Ovary (tissue), 3 donors: ENCODE data around the gene GFER.

Experiments used
- EP300 ChIP-seq: sonication (generic); formaldehyde crosslinking; IDR thresholded peaks from one replicate; pipeline ENCODE4 v1.6.1; 2017; ENCODE audit warnings: antibody characterized with exemption
- POLR2A ChIP-seq: fragments of 450-650 bp; IDR thresholded peaks from one replicate; pipeline ENCODE4 v1.6.1; 2017; ENCODE audit warnings: antibody characterized with exemption, mild to moderate bottlenecking, moderate library complexity
- TF ChIP-seq, protein P1 (sequence below), 3 donors: fragments of 450-650 bp in 2 of 3; fragments of 200-600 bp in 1 of 3; IDR thresholded peaks; one replicate each; pipeline versions ENCODE4 v1.5.1 to v1.8.0; 2016 to 2022; ENCODE audit warnings: antibody characterized with exemption in 3 of 3, mild to moderate bottlenecking in 1 of 3
- donor health status: DM: no; HTN: no; CAD: no.

DNA sequence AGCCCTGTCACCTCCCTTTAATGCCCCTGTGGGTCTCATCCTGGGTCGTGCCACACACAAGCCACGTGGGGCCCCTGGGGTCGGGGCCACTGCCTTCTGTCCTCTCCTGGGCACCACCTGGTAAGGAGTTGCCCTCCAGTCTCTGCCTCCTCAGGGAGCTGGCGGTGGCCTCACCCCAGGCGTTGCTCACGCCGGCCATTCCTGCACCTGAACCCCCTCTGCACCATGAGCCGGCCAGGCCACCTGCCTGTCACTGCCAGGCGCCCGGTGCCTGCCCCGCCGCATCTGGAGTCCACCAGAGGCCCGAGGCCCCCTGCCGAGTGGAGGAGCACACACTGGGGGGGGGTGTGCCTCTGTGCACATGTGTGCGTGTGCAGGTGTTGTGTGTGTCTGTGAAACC is 53.1 kb downstream of the GFER start:
- TF ChIP-seq, protein P1, sequence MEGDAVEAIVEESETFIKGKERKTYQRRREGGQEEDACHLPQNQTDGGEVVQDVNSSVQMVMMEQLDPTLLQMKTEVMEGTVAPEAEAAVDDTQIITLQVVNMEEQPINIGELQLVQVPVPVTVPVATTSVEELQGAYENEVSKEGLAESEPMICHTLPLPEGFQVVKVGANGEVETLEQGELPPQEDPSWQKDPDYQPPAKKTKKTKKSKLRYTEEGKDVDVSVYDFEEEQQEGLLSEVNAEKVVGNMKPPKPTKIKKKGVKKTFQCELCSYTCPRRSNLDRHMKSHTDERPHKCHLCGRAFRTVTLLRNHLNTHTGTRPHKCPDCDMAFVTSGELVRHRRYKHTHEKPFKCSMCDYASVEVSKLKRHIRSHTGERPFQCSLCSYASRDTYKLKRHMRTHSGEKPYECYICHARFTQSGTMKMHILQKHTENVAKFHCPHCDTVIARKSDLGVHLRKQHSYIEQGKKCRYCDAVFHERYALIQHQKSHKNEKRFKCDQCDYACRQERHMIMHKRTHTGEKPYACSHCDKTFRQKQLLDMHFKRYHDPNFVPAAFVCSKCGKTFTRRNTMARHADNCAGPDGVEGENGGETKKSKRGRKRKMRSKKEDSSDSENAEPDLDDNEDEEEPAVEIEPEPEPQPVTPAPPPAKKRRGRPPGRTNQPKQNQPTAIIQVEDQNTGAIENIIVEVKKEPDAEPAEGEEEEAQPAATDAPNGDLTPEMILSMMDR (IDR thresholded peaks at IDR 0.05) = no peak
- TF ChIP-seq EP300 (no peak), POLR2A (no peak)
